Esophagus squamous epithelium (tissue), 5 donors: ENCODE data around the gene PFDN4. TPM values are rescaled to one million over a fixed set of nuclear protein-coding genes. Genes with fewer than 3 reads are reported as not detected.
"Not testable (repeated sequence)": the region's sequence is repeated elsewhere in the genome, so short reads cannot be mapped to it uniquely, and the experiment has no call there.

ENCODE experiments used
- DNase-seq: peaks from one replicate; lab custom pipeline; 2025; lab: John Stamatoyannopoulos, UW
- H3K27ac ChIP-seq, 4 donors: fragments of 200-600 bp; sonication (generic); one replicate each; pipeline ENCODE4 v1.5.1; 2016 to 2019; ENCODE audit warnings: mild to moderate bottlenecking in 1 of 4
- H3K27me3 ChIP-seq, 4 donors: fragments of 200-600 bp; sonication (generic); 1 replicate in 3 of 4; 2 replicates in 1 of 4; pipeline versions ENCODE4 v1.5.1 to v1.6.0; 2017 to 2021; ENCODE audit warnings: antibody characterized with exemption in 1 of 4
- H3K36me3 ChIP-seq, 3 donors: fragments of 200-600 bp; sonication (generic); one replicate each; pipeline ENCODE4 v1.5.1; 2016 to 2019
- H3K4me1 ChIP-seq, 3 donors: fragments of 200-600 bp; sonication (generic); one replicate each; pipeline ENCODE4 v1.5.1; 2017 to 2019
- H3K4me3 ChIP-seq, 4 donors: fragments of 200-600 bp; sonication (generic); 1 replicate in 3 of 4; 2 replicates in 1 of 4; pipeline ENCODE4 v1.5.1; 2016 to 2019; ENCODE audit warnings: mild to moderate bottlenecking in 2 of 4, moderate library complexity in 1 of 4
- H3K9me3 ChIP-seq, 3 donors: fragments of 200-600 bp; sonication (generic); one replicate each; pipeline ENCODE4 v1.5.1; 2016 to 2019
- CTCF ChIP-seq, 6 experiments: fragments of 450-650 bp in 4 of 6; fragments of 200-600 bp in 2 of 6; sonication (generic) in 2 of 6; IDR thresholded peaks; one replicate each; pipeline ENCODE4 v1.5.1; 2016 to 2019; ENCODE audit warnings: antibody characterized with exemption in 6 of 6, mild to moderate bottlenecking in 4 of 6, moderate library complexity in 4 of 6
- POLR2A ChIP-seq, 4 donors: fragments of 450-650 bp; IDR thresholded peaks; one replicate each; pipeline ENCODE4 v1.6.1; 2017; ENCODE audit warnings: antibody characterized with exemption in 4 of 4, mild to moderate bottlenecking in 4 of 4, moderate library complexity in 3 of 4
- WGBS, 2 donors: methylation state at CpG; one replicate each; pipeline ENCODE4 v1.1.5; 2018; 5-methylcytosine and 5-hydroxymethylcytosine counted together
- intact Hi-C: fragments of 100-400 bp; cut with DNase I; formaldehyde crosslinking; loops from one replicate; pipeline ENCODE4 v1.15.0; 2022
- total RNA-seq, 4 donors: library from RNA; depleted of rRNA; stranded (reverse); fragments of >200 nt; gene quantifications; one replicate each; pipeline ENCODE4 v1.1.0, GENCODE V29; 2016
- donor health status: DM: yes; HTN: yes; CAD: no.

The PFDN4 gene
- total RNA-seq, 4 donors from 2014 or later, result 39.0 to 68.9 (median 46.4) TPM

- peaks cover 0 to 4% (median 0%) of the 10 kb centered on the region in 3 donors for H3K4me1 ChIP-seq
- DNase-seq, result no peak
- TF ChIP-seq POLR2A (IDR thresholded peaks at IDR 0.05), result no peak
- TF ChIP-seq CTCF (IDR thresholded peaks at IDR 0.05), result no peak
- H3K27ac ChIP-seq, result no peak overlapping the region
- intact Hi-C loops, result no loop called here
- WGBS, 2 donors, result 73 to 89% methylated on average over 5 of the region's 5 CpGs
- H3K4me3 ChIP-seq, result no peak overlapping the region
- H3K9me3 ChIP-seq, result no peaks in the 10 kb centered on the region
- peaks cover 0 to 10% (median 0%) of the 10 kb centered on the region in 3 donors for H3K36me3 ChIP-seq
- H3K27me3 ChIP-seq, result no peaks in the 10 kb centered on the region
Observed at GRCh38 chr20:54223285-54223684, 15.4 kb downstream of the PFDN4 start.

- intact Hi-C loops, result no loop called here
- Histone ChIP-seq H3K4me3 (no peak overlapping the region), H3K4me1 (peaks cover 0 to 4% (median 0%) of the 10 kb centered on the region in 3 donors), H3K27me3 (no peaks in the 10 kb centered on the region), H3K36me3 (peaks cover 0 to 10% (median 0%) of the 10 kb centered on the region in 3 donors), H3K9me3 (no peaks in the 10 kb centered on the region), H3K27ac (no peak overlapping the region)
- TF ChIP-seq POLR2A (IDR thresholded peaks at IDR 0.05), result no peak
- TF ChIP-seq CTCF (IDR thresholded peaks at IDR 0.05), result no peak
- 76 to 88% methylated on average over 4 of the region's 4 CpGs for WGBS, 2 donors
- no peak for DNase-seq
Observed at GRCh38 chr20:54223751-54224150, 15.9 kb downstream of the PFDN4 start.

GRCh38 chr20:54224642-54225041 lies 16.8 kb downstream of the PFDN4 start:
- DNase-seq, H3K4me3 ChIP-seq, H3K4me1 ChIP-seq, H3K36me3 ChIP-seq, H3K9me3 ChIP-seq, H3K27ac ChIP-seq, intact Hi-C loops, H3K27me3 ChIP-seq: not testable (repeated sequence)
- 77 to 94% methylated on average over 7 to 9 of the region's 9 CpGs for WGBS, 2 donors

- no peak for DNase-seq
- Histone ChIP-seq H3K4me3 (no peak overlapping the region), H3K4me1 (peaks cover 0 to under 1% (median 0%) of the 10 kb centered on the region in 3 donors), H3K27ac (no peak overlapping the region), H3K36me3 (no peaks in the 10 kb centered on the region), H3K27me3 (no peaks in the 10 kb centered on the region), H3K9me3 (peaks cover 0 to under 1% (median 0%) of the 10 kb centered on the region in 3 donors)
- intact Hi-C loops, result no loop called here
- TF ChIP-seq POLR2A (IDR thresholded peaks at IDR 0.05), result no peak
- TF ChIP-seq CTCF (IDR thresholded peaks at IDR 0.05), result no peak
Observed at GRCh38 chr20:54227241-54227640, 19.4 kb downstream of the PFDN4 start.

GRCh38 chr20:54227751-54228150 lies 19.9 kb downstream of the PFDN4 start:
- H3K9me3 ChIP-seq, result peaks cover 0 to 5% (median 0%) of the 10 kb centered on the region in 3 donors
- WGBS, 2 donors, result 89 to 90% methylated on average over 4 to 5 of the region's 5 CpGs
- TF ChIP-seq CTCF (IDR thresholded peaks at IDR 0.05) (no peak), POLR2A (IDR thresholded peaks at IDR 0.05) (no peak)
- no peak overlapping the region for H3K27ac ChIP-seq
- DNase-seq, result no peak
- H3K4me1 ChIP-seq, result no peaks in the 10 kb centered on the region
- intact Hi-C loops, result no loop called here
- H3K36me3 ChIP-seq, result no peaks in the 10 kb centered on the region
- H3K4me3 ChIP-seq, result no peak overlapping the region
- no peaks in the 10 kb centered on the region for H3K27me3 ChIP-seq

- Histone ChIP-seq H3K36me3 (no peaks in the 10 kb centered on the region), H3K9me3 (peaks cover 0 to 6% (median 0%) of the 10 kb centered on the region in 3 donors), H3K27me3 (no peaks in the 10 kb centered on the region), H3K4me3 (no peak overlapping the region), H3K4me1 (no peaks in the 10 kb centered on the region), H3K27ac (no peak overlapping the region)
- 36 to 62% methylated on average over 3 of the region's 3 CpGs for WGBS, 2 donors
- no peak for DNase-seq
- intact Hi-C loops, result no loop called here
- TF ChIP-seq POLR2A (IDR thresholded peaks at IDR 0.05), result no peak
Observed at GRCh38 chr20:54228841-54229240, 21.0 kb downstream of the PFDN4 start.
